ENCODE measurements around the gene ZNF385C.

DNA sequence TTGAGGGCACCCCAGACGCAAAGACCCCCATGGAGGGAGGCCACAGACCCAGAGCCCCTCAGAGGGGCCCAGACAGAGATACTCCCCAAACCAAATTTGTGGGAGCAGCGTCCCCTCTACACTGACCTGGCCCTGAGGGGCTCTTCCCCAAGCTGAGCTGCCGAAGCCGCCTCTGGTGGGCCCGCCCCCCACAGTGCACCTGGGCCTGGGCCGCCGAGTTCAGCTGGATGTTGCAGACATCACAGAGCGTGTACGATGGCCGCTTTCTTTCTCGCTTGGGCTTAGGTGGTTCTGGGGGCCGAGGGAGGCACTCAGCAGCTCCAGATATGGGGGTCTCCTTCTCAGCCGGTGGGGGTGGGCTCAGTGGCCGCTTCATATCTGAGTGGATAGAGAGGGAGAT lies 35.6 kb downstream of the ZNF385C start:
- TF ChIP-seq, protein P1, sequence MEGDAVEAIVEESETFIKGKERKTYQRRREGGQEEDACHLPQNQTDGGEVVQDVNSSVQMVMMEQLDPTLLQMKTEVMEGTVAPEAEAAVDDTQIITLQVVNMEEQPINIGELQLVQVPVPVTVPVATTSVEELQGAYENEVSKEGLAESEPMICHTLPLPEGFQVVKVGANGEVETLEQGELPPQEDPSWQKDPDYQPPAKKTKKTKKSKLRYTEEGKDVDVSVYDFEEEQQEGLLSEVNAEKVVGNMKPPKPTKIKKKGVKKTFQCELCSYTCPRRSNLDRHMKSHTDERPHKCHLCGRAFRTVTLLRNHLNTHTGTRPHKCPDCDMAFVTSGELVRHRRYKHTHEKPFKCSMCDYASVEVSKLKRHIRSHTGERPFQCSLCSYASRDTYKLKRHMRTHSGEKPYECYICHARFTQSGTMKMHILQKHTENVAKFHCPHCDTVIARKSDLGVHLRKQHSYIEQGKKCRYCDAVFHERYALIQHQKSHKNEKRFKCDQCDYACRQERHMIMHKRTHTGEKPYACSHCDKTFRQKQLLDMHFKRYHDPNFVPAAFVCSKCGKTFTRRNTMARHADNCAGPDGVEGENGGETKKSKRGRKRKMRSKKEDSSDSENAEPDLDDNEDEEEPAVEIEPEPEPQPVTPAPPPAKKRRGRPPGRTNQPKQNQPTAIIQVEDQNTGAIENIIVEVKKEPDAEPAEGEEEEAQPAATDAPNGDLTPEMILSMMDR (IDR thresholded peaks at IDR 0.05) = no peak
- no peak for TF ChIP-seq POLR2A (IDR thresholded peaks at IDR 0.05)
